NB4 (cell line): Measurements from ENCODE around the gene REG1B.

Source experiments
- DNase-seq: peaks from one replicate; pipeline ENCODE4 v3.0.0; 2010; ENCODE audit warnings: low read depth
- H3K4me3 ChIP-seq: one replicate; pipeline ENCODE4 v1.5.1; 2011; ENCODE audit warnings: mild to moderate bottlenecking, low read depth, low read length, moderate library complexity
- MYC ChIP-seq: IDR thresholded peaks from 2 replicates; pipeline ENCODE4 v1.6.1; 2011; ENCODE audit warnings: low read depth, low read length
- POLR2A ChIP-seq: IDR thresholded peaks from 2 replicates; pipeline ENCODE4 v1.6.1; 2011; ENCODE audit warnings: mild to moderate bottlenecking; ENCODE audit not compliant: insufficient read length; ENCODE audit errors: extremely low read depth
- TF ChIP-seq, protein P1 (sequence below): IDR thresholded peaks from 2 replicates; pipeline ENCODE4 v1.6.1; 2011; ENCODE audit warnings: low read depth, low read length
- TF ChIP-seq, protein P2 (sequence below): IDR thresholded peaks from one replicate; pipeline ENCODE4 v1.5.1; 2012; ENCODE audit warnings: low read depth, low read length

Gene REG1B

GRCh38 chr2:79125721-79125985, 37.9 kb upstream of the REG1B start:
- TF ChIP-seq, protein P1, sequence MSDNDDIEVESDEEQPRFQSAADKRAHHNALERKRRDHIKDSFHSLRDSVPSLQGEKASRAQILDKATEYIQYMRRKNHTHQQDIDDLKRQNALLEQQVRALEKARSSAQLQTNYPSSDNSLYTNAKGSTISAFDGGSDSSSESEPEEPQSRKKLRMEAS = no peak
- TF ChIP-seq, protein P2, sequence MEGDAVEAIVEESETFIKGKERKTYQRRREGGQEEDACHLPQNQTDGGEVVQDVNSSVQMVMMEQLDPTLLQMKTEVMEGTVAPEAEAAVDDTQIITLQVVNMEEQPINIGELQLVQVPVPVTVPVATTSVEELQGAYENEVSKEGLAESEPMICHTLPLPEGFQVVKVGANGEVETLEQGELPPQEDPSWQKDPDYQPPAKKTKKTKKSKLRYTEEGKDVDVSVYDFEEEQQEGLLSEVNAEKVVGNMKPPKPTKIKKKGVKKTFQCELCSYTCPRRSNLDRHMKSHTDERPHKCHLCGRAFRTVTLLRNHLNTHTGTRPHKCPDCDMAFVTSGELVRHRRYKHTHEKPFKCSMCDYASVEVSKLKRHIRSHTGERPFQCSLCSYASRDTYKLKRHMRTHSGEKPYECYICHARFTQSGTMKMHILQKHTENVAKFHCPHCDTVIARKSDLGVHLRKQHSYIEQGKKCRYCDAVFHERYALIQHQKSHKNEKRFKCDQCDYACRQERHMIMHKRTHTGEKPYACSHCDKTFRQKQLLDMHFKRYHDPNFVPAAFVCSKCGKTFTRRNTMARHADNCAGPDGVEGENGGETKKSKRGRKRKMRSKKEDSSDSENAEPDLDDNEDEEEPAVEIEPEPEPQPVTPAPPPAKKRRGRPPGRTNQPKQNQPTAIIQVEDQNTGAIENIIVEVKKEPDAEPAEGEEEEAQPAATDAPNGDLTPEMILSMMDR = no peak
- no peak for TF ChIP-seq POLR2A
- no peak for TF ChIP-seq MYC
- H3K4me3 ChIP-seq = no peak overlapping the region
- DNase-seq = no peak

GRCh38 chr2:79124907-79125720, 37.3 kb upstream of the REG1B start:
- TF ChIP-seq, protein P2 = no peak
- no peak for TF ChIP-seq POLR2A
- TF ChIP-seq, protein P1 = no peak
- TF ChIP-seq MYC = no peak
- H3K4me3 ChIP-seq = no peak overlapping the region
- DNase-seq = no peak

DNA sequence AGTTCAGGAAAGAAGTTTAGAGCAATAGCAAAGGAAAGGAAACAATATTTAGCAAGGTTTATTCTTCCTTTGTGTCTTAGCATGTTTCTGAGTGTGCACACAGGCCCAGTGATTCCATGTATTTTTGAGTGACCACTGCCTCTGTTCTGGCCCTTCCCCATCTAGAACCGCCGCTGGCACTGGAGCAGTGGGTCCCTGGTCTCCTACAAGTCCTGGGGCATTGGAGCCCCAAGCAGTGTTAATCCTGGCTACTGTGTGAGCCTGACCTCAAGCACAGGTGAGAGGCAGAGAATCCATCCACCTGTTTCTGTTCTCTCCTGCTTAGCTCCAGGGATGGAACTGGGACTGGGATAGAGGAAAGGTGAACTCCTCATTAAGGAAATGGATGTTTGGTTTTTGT, 34.9 kb upstream of the REG1B start:
- no peak for TF ChIP-seq POLR2A
- TF ChIP-seq, protein P2 = no peak
- TF ChIP-seq MYC = no peak
- TF ChIP-seq, protein P1 = no peak
- DNase-seq = no peak
- H3K4me3 ChIP-seq = no peak overlapping the region

GRCh38 chr2:79120194-79120713, 32.5 kb upstream of the REG1B start, which contains the start of gene REG1A:
REG1A (plus strand) TSS chr2:79120488; CDS start chr2:79120862, 374 bp downstream.
- H3K4me3 ChIP-seq = no peak within 1 kb of the TSS
- TF ChIP-seq POLR2A = no peak
- DNase-seq = no peak

GRCh38 chr2:79116997-79117928, 29.5 kb upstream of the REG1B start:
- DNase-seq = no peak
- no peak overlapping the region for H3K4me3 ChIP-seq
- no peak for TF ChIP-seq MYC
- TF ChIP-seq, protein P1 = no peak
- TF ChIP-seq, protein P2 = no peak
- no peak for TF ChIP-seq POLR2A
